Measurements from ENCODE around the gene ALOX15. TPM values are rescaled to one million over a fixed set of nuclear protein-coding genes. Genes with fewer than 3 reads are reported as not detected.

ALOX15 gene
- total RNA-seq, 2 experiments from 2014 or later: not detected

DNA sequence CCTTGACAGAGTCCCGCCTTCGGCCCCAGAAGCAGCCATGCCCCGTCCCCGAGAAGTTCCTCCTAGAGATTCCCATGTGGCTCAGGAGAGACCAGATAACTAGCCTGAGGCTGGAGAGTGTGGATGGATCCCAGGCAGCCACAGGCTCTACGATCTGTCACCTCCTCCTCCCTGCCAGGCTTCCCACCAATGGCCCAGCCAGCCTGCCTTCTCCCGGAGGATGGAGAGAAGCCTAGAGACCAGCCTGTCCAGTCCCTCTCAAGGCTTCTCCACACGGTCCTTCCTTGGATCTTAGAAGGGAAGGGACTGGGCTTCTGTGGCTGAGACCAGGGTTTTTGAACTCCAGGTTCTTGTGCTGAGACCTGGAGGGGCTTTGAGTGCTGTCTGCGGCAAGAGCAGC, 58.8 kb downstream of the ALOX15 start:
- H3K9me3 Mint-ChIP-seq: no peaks in the 10 kb centered on the region
- H3K4me3 Mint-ChIP-seq: no peak overlapping the region
- H3K27ac Mint-ChIP-seq: no peak overlapping the region
- peaks cover 46% of the 10 kb centered on the region for H3K27me3 Mint-ChIP-seq
- POLR2A ChIA-PET: no interaction called here
- H3K4me1 Mint-ChIP-seq: peaks cover 1% of the 10 kb centered on the region
- ATAC-seq (ENCODE audit: low read depth): no peak
- DNase-seq: no peak
- H3K36me3 Mint-ChIP-seq: no peaks in the 10 kb centered on the region

- H3K4me1 Mint-ChIP-seq: peaks cover 1% of the 10 kb centered on the region
- no peak for ATAC-seq (ENCODE audit: low read depth)
- H3K36me3 Mint-ChIP-seq: no peaks in the 10 kb centered on the region
- POLR2A ChIA-PET: no interaction called here
- no peaks in the 10 kb centered on the region for H3K9me3 Mint-ChIP-seq
- peaks cover 46% of the 10 kb centered on the region for H3K27me3 Mint-ChIP-seq
- DNase-seq: no peak
- H3K27ac Mint-ChIP-seq: no peak overlapping the region
- no peak overlapping the region for H3K4me3 Mint-ChIP-seq
These were observed 59.4 kb downstream of the ALOX15 start for GRCh38 chr17:4582101-4582501.

Other genes with a start within 250 kb of the ALOX15 start
- gene SPNS3, start 207.7 kb downstream of the ALOX15 start, total RNA-seq: 10 to 100 TPM; 26.5 to 32.9 TPM
- 1 to 10 TPM; 6.7 to 6.9 TPM for gene SPNS2, start 142.8 kb downstream of the ALOX15 start, total RNA-seq
- 10 to 100 TPM; 59.1 to 61.6 TPM for gene MYBBP1A, start 86.3 kb downstream of the ALOX15 start, total RNA-seq
- not detected for gene GGT6, start 81.1 kb downstream of the ALOX15 start, total RNA-seq
- not detected for gene SMTNL2, start 57.1 kb downstream of the ALOX15 start, total RNA-seq
- 10 to 100 TPM; 73.8 to 74.7 TPM for gene PELP1, start 62.5 kb upstream of the ALOX15 start, total RNA-seq
- 100 to 1,000 TPM; 325 to 330 TPM for gene ARRB2, start 69.0 kb upstream of the ALOX15 start, total RNA-seq
- gene MED11, start 89.8 kb upstream of the ALOX15 start, total RNA-seq: 10 to 100 TPM; 29.4 to 32.2 TPM
- gene ZMYND15, start 98.2 kb upstream of the ALOX15 start, total RNA-seq: under 1 TPM in 1 of 2 experiments, not detected in 1; 0.17 TPM
- gene CXCL16, start 98.2 kb upstream of the ALOX15 start, total RNA-seq: 1 to 10 TPM; 2.7 to 3.0 TPM
- gene TM4SF5, start 130.2 kb upstream of the ALOX15 start, total RNA-seq: not detected
- gene VMO1, start 144.7 kb upstream of the ALOX15 start, total RNA-seq: not detected
- not detected for gene GLTPD2, start 147.3 kb upstream of the ALOX15 start, total RNA-seq
- gene PSMB6, start 154.5 kb upstream of the ALOX15 start, total RNA-seq: 10 to 100 TPM; 81.4 to 83.1 TPM
- 10 to 100 TPM; 18.8 to 21.7 TPM for gene PLD2, start 165.5 kb upstream of the ALOX15 start, total RNA-seq
- 100 to 1,000 TPM; 123 to 128 TPM for gene MINK1, start 191.7 kb upstream of the ALOX15 start, total RNA-seq

Measured in activated naive CD8-positive, alpha-beta T cell treated with anti-CD3 and anti-CD28 coated beads, Interleukin-2, amount 10 ng/mL, durations not matched to agents 7 days and 5 days (primary cell).